Karpas-422 (cell line): Measurements from ENCODE around the gene CHST8. TPM values are rescaled to one million over a fixed set of nuclear protein-coding genes. Genes with fewer than 3 reads are reported as not detected.

ENCODE experiments used
- DNase-seq: peaks from one replicate; pipeline ENCODE4 v3.0.0-alpha.2; 2015
- H2AFZ ChIP-seq: fragments of 200-600 bp; sonication (generic); 2 replicates; pipeline ENCODE4 v1.6.1; 2014; ENCODE audit warnings: antibody characterized with exemption, low read length, mixed read lengths
- H3K27ac ChIP-seq: fragments of 200-600 bp; sonication (generic); 2 replicates; pipeline ENCODE4 v1.5.1; 2014; ENCODE audit warnings: mild to moderate bottlenecking, low read length, moderate library complexity
- H3K27me3 ChIP-seq: fragments of 200-600 bp; sonication (generic); 2 replicates; pipeline ENCODE4 v1.6.1; 2014; ENCODE audit warnings: low read length, mixed read lengths
- H3K36me3 ChIP-seq: fragments of 200-600 bp; sonication (generic); 2 replicates; pipeline ENCODE4 v1.6.1; 2014; ENCODE audit warnings: low read length, mixed read lengths; ENCODE audit not compliant: insufficient read depth
- H3K4me1 ChIP-seq: fragments of 200-600 bp; sonication (generic); 2 replicates; pipeline ENCODE4 v1.6.1; 2014; ENCODE audit warnings: mild to moderate bottlenecking, low read length, mixed read lengths
- H3K4me2 ChIP-seq: fragments of 200-600 bp; sonication (generic); 2 replicates; pipeline ENCODE4 v1.6.1; 2014; ENCODE audit warnings: low read length, low read depth, mild to moderate bottlenecking; ENCODE audit not compliant: poor library complexity, severe bottlenecking
- H3K4me3 ChIP-seq: fragments of 200-600 bp; sonication (generic); 2 replicates; pipeline ENCODE4 v1.5.1; 2014; ENCODE audit warnings: mild to moderate bottlenecking, antibody characterized with exemption, low read length, mixed read lengths
- H3K79me2 ChIP-seq: fragments of 200-600 bp; sonication (generic); 2 replicates; pipeline ENCODE4 v1.6.1; 2014; ENCODE audit warnings: mild to moderate bottlenecking, low read length, mixed read lengths
- H3K9ac ChIP-seq: fragments of 200-600 bp; sonication (generic); 2 replicates; pipeline ENCODE4 v1.6.0; 2014; ENCODE audit warnings: low read length
- H3K9me2 ChIP-seq: fragments of 200-600 bp; sonication (generic), shearing (Covaris generic); replicated peaks from 2 replicates; pipeline ENCODE4 v1.6.0; 2014; ENCODE audit warnings: mild to moderate bottlenecking, low read length, moderate library complexity; ENCODE audit not compliant: insufficient read depth
- H3K9me3 ChIP-seq: fragments of 300-700, 200-600 bp; sonication (generic); 2 replicates; pipeline ENCODE4 v1.6.1; 2014; ENCODE audit warnings: low read length, mixed read lengths
- H4K20me1 ChIP-seq: fragments of 200-600 bp; sonication (generic); 2 replicates; pipeline ENCODE4 v1.6.1; 2014; ENCODE audit warnings: mild to moderate bottlenecking, antibody characterized with exemption, low read length, low read depth; ENCODE audit not compliant: insufficient read depth
- total RNA-seq: library from RNA; depleted of rRNA; stranded (reverse); fragments of >200 nt; shearing (Covaris generic); gene quantifications from 2 replicates; pipeline ENCODE4 v1.2.3, GENCODE V29; 2014; ENCODE audit warnings: low replicate concordance

The CHST8 gene
- total RNA-seq, 1 experiment from 2014 or later = not detected

GRCh38 chr19:33699754-33700407 lies 78.1 kb downstream of the CHST8 start:
- H3K27ac ChIP-seq = no peak overlapping the region

GRCh38 chr19:33700408-33701013 lies 78.8 kb downstream of the CHST8 start:
- Histone ChIP-seq H3K27me3 (no peaks in the 10 kb centered on the region), H4K20me1 (no peaks in the 10 kb centered on the region), H3K4me3 (no peak overlapping the region), H3K79me2 (no peaks in the 10 kb centered on the region), H3K4me1 (no peaks in the 10 kb centered on the region), H3K9me2 (no peaks in the 10 kb centered on the region), H3K36me3 (no peaks in the 10 kb centered on the region), H3K9ac (no peak overlapping the region), H3K4me2 (no peak overlapping the region), H3K9me3 (no peaks in the 10 kb centered on the region), H3K27ac (no peak overlapping the region), H2AFZ (no peak overlapping the region)
- no peak for DNase-seq

More at GRCh38 chr19:33699754-33700407, 78.1 kb downstream of the CHST8 start:
- Histone ChIP-seq H3K27me3 (no peaks in the 10 kb centered on the region), H3K9me3 (no peaks in the 10 kb centered on the region), H3K4me1 (no peaks in the 10 kb centered on the region), H3K79me2 (no peaks in the 10 kb centered on the region), H4K20me1 (no peaks in the 10 kb centered on the region), H3K9ac (no peak overlapping the region), H3K4me3 (no peak overlapping the region), H2AFZ (no peak overlapping the region), H3K4me2 (no peak overlapping the region), H3K36me3 (no peaks in the 10 kb centered on the region), H3K9me2 (no peaks in the 10 kb centered on the region)
- no peak for DNase-seq

- H3K4me2 ChIP-seq = no peak overlapping the region
- H3K36me3 ChIP-seq = no peaks in the 10 kb centered on the region
- no peak overlapping the region for H3K27ac ChIP-seq
- H3K9me2 ChIP-seq = no peaks in the 10 kb centered on the region
- no peaks in the 10 kb centered on the region for H3K9me3 ChIP-seq
- H4K20me1 ChIP-seq = no peaks in the 10 kb centered on the region
- no peak for DNase-seq
- no peaks in the 10 kb centered on the region for H3K4me1 ChIP-seq
- H3K79me2 ChIP-seq = no peaks in the 10 kb centered on the region
- H3K27me3 ChIP-seq = no peaks in the 10 kb centered on the region
- no peak overlapping the region for H3K9ac ChIP-seq
- no peak overlapping the region for H2AFZ ChIP-seq
- no peak overlapping the region for H3K4me3 ChIP-seq
These were observed 79.8 kb downstream of the CHST8 start for GRCh38 chr19:33701565-33701964.

GRCh38 chr19:33702606-33703437 lies 81.1 kb downstream of the CHST8 start:
- no peaks in the 10 kb centered on the region for H3K79me2 ChIP-seq
- no peaks in the 10 kb centered on the region for H4K20me1 ChIP-seq
- no peaks in the 10 kb centered on the region for H3K9me2 ChIP-seq
- no peak for DNase-seq
- no peak overlapping the region for H3K4me2 ChIP-seq
- H3K4me3 ChIP-seq = no peak overlapping the region
- H3K27ac ChIP-seq = no peak overlapping the region
- H2AFZ ChIP-seq = no peak overlapping the region
- H3K9me3 ChIP-seq = no peaks in the 10 kb centered on the region
- no peaks in the 10 kb centered on the region for H3K27me3 ChIP-seq
- no peaks in the 10 kb centered on the region for H3K36me3 ChIP-seq
- H3K9ac ChIP-seq = no peak overlapping the region
- H3K4me1 ChIP-seq = no peaks in the 10 kb centered on the region

GRCh38 chr19:33703438-33703750 lies 81.6 kb downstream of the CHST8 start:
- Histone ChIP-seq H3K9me3 (no peaks in the 10 kb centered on the region), H3K36me3 (no peaks in the 10 kb centered on the region), H3K4me3 (no peak overlapping the region), H3K4me1 (no peaks in the 10 kb centered on the region), H3K4me2 (no peak overlapping the region), H3K9me2 (no peaks in the 10 kb centered on the region), H2AFZ (no peak overlapping the region), H3K27ac (no peak overlapping the region), H3K9ac (no peak overlapping the region), H3K79me2 (no peaks in the 10 kb centered on the region), H3K27me3 (no peaks in the 10 kb centered on the region), H4K20me1 (no peaks in the 10 kb centered on the region)
- DNase-seq = no peak

GRCh38 chr19:33703821-33704220 lies 82.1 kb downstream of the CHST8 start:
- Histone ChIP-seq H3K4me1 (no peaks in the 10 kb centered on the region), H2AFZ (no peak overlapping the region), H3K27me3 (no peaks in the 10 kb centered on the region), H3K4me3 (no peak overlapping the region), H3K79me2 (no peaks in the 10 kb centered on the region), H4K20me1 (no peaks in the 10 kb centered on the region), H3K27ac (no peak overlapping the region), H3K36me3 (no peaks in the 10 kb centered on the region), H3K9me3 (no peaks in the 10 kb centered on the region), H3K4me2 (no peak overlapping the region), H3K9me2 (no peaks in the 10 kb centered on the region), H3K9ac (no peak overlapping the region)
- DNase-seq = no peak

- DNase-seq = no peak
- no peak overlapping the region for H3K9ac ChIP-seq
- H3K4me1 ChIP-seq = no peaks in the 10 kb centered on the region
- H3K36me3 ChIP-seq = no peaks in the 10 kb centered on the region
- no peaks in the 10 kb centered on the region for H4K20me1 ChIP-seq
- H3K9me2 ChIP-seq = no peaks in the 10 kb centered on the region
- H2AFZ ChIP-seq = no peak overlapping the region
- H3K27ac ChIP-seq = no peak overlapping the region
- no peak overlapping the region for H3K4me3 ChIP-seq
- H3K79me2 ChIP-seq = no peaks in the 10 kb centered on the region
- H3K9me3 ChIP-seq = no peaks in the 10 kb centered on the region
- no peak overlapping the region for H3K4me2 ChIP-seq
- H3K27me3 ChIP-seq = no peaks in the 10 kb centered on the region
These were observed 82.5 kb downstream of the CHST8 start for GRCh38 chr19:33704271-33704670.

- H3K36me3 ChIP-seq = no peaks in the 10 kb centered on the region
- no peaks in the 10 kb centered on the region for H3K9me3 ChIP-seq
- H3K27me3 ChIP-seq = no peaks in the 10 kb centered on the region
- H3K79me2 ChIP-seq = no peaks in the 10 kb centered on the region
- H4K20me1 ChIP-seq = no peaks in the 10 kb centered on the region
- no peak overlapping the region for H2AFZ ChIP-seq
- H3K9me2 ChIP-seq = no peaks in the 10 kb centered on the region
- no peak overlapping the region for H3K4me3 ChIP-seq
- H3K4me1 ChIP-seq = no peaks in the 10 kb centered on the region
- H3K4me2 ChIP-seq = no peak overlapping the region
- H3K27ac ChIP-seq = no peak overlapping the region
- DNase-seq = no peak
- H3K9ac ChIP-seq = no peak overlapping the region
These were observed 83.5 kb downstream of the CHST8 start for GRCh38 chr19:33705090-33705847.
